HG03432 (cell line): Measurements from ENCODE around the gene MPST.

Experiments used
- ATAC-seq: cut with Tn5 transposase; IDR thresholded peaks from one replicate; pipeline ENCODE4 v1.9.1; 2021; ENCODE audit warnings: mild to moderate bottlenecking, moderate library complexity; ENCODE audit not compliant: unreplicated experiment

Gene MPST

DNA sequence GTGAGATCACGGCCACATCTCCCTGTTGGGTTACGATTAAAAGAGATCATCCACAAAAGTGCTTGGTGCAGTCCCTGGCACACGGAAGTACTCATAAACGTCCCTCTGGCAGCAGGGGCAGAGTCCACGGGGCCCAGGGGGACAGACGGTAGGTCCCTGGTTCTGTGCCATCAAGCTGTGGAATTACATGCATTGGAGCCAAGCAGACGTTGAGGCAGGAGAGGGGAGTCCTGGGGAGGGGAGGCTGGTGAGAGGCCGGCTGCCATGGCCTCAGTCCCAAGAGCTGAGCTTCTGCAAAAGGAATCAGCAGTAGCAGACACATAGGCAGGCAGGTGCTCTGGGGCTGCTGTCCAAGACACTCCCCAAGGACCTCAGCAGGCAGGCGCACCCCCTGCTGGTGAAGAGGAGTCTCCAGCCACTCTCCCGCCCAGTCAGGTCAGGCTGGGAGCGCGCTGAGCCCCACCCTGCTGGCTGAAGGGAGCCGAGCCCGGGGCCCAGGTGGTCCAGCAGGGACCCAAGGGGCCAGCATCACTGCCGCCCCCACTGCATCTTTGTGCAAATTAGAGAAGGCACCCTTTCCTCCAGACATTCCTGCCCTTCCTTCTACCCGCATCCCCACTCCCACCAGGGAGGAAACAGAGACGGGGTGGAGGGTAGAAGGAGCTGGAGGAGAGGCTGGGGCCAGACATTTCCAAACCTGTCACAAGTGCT lies 24.4 kb downstream of the MPST start:
- ATAC-seq: peak; percentile 58

DNA sequence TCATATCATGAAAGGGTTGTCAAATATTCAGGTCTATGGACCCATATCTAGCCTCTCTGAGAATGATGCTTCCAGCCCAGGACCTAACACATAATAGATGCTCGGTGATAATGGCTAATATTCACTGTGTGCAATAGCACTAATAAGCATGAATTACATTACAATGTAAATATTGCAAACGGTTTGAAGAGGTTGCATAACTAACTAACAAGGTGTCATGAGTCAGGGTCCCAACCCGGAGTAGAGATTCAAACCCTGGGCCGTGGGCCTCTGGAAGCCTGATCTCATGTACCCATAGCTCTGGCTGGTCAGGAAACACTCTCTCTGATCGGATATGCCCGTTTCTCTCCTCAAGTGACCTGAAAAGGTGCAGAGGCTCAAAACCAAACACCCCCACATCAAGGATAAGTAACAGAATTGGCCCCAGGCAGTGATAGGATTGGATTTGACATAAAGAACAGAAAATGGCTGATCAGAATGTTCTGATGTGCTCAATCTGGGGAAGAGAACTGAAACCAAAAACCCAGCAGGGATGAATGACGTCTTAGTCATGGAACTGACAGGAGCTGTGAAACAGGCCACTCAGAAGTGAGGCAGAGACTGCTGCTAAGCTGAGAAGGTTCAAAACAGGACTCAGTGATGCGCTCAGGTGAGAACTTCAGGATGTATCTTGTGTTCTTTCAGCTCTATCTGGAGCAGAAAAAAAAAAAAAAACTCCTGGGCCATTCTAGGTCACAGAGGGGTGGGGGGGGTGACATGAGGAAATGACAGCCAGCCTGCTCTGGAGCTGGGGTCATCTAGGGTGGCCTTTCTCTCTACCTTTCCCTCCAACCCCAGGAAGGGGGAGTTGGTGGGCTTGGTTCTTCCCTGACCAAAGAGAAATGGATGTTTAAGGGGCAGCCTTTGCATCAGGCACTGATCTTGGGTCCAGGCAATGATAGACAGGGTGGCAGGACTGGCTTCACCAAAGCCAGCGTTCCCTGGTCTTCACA lies 25.4 kb downstream of the MPST start:
- no peak for ATAC-seq

DNA sequence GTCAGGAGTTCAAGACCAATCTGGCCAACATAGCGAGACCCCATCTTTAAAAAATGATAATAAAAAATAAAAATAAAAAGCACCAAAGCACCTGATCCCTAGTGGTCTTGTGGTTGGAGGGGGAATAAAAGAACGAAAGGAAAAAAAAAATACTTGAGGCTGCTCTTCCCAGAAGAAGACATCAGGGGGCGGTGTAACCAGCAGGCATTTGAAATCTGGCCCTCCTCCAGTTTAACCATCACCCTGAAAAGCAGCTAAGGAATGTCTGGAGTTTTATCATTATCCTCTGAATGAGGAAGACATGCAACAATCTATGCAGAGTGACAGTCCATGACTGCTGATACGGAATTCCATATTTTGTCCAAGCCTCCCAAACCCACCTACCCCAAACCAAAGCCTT lies 26.4 kb downstream of the MPST start:
- no peak for ATAC-seq

DNA sequence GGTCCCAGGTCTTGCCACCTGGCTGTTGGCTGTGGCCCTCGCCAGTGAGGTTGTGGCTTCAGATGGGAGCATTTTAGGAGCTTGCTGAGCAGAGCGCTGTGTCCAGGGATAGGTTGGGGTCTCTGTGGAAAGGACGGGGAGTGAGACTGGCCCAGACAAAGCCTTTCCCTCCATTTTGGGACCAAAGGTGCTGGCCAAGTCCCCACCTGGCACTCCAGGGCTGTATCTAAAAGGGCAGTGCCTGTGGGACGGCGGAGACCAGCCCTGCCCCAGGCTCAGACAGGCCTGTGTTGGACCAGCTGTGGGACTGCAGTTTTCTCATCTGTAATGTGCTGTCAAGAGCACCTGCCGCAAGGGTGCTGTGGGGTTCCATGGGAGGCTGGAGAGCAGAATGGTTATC lies 27.0 kb downstream of the MPST start:
- ATAC-seq: no peak

DNA sequence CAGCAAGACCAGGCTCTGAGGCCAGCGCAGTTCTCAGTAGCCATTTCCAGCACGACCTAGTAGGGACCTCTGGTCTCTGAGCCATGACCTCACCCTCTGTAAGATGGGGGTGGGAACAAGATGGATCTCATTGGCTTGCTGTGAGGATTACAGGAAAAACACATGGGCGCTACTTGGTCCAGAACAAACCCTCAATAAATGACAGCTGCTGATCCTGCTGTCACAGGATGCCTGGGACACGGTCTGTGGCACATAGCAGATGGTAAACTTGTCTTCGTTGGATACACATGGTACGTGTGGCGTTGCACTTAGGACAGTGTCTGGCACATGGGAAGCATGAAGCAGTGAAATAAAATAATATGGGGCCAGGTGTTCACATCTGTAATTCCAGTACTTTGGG lies 27.5 kb downstream of the MPST start:
- no peak for ATAC-seq

DNA sequence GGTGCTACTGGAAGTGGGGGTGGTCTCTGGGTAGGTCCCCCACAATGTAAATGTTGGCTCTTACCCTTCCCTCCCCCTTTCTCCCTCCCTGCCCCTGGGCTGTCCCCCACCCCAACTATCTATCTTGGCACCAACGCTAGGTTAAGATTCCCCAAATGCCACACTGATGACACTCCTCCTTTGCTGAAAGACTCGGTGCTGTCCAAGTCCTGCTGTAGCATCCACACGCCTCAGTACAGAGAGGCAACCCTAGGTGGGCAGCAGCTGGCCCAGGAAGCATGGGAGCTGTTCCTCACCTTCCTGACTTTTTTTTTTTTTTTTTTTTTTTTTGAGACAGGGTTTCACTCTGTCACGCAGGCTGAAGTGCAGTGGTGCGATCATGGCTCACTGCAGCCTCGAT lies 28.6 kb downstream of the MPST start:
- no peak for ATAC-seq

DNA sequence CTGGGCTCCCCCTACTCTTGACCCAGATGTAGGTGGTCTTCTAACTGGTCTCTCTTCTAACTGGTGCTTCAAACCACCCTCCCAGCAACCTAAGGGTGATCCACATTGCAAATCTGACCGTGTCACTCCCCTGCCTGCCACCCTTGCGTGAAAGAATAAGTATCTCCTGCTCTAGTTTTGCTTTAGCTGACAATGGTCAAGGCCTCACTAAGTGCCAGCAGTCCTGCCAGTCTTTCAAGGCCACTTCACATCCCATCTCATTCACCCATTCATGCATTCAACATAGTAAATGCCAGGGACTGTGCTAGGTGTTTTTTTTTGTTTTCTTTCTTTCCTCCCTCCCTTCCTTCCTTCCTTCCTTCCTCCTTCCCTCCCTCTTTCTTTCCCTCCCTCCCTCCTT lies 29.7 kb downstream of the MPST start:
- no peak for ATAC-seq

DNA sequence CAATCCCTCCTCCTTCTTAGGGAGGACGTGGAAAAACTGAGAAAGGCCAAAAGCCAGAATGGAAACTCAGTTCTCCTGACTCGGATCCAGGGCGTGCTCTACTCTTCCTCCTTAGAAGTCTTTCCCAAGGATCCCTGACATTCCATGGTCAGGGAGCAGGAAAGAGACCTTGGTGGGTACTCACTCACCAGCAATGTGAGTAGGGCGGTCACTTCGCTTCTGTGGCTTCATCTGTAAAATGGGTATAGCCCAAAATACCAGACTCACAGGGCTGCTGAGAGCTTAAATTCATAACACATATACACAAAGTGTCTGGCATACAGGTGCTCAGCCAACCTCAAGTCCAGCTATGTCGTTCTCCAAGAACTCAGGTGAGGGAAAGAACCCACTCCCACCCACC lies 31.4 kb downstream of the MPST start:
- ATAC-seq: no peak

DNA sequence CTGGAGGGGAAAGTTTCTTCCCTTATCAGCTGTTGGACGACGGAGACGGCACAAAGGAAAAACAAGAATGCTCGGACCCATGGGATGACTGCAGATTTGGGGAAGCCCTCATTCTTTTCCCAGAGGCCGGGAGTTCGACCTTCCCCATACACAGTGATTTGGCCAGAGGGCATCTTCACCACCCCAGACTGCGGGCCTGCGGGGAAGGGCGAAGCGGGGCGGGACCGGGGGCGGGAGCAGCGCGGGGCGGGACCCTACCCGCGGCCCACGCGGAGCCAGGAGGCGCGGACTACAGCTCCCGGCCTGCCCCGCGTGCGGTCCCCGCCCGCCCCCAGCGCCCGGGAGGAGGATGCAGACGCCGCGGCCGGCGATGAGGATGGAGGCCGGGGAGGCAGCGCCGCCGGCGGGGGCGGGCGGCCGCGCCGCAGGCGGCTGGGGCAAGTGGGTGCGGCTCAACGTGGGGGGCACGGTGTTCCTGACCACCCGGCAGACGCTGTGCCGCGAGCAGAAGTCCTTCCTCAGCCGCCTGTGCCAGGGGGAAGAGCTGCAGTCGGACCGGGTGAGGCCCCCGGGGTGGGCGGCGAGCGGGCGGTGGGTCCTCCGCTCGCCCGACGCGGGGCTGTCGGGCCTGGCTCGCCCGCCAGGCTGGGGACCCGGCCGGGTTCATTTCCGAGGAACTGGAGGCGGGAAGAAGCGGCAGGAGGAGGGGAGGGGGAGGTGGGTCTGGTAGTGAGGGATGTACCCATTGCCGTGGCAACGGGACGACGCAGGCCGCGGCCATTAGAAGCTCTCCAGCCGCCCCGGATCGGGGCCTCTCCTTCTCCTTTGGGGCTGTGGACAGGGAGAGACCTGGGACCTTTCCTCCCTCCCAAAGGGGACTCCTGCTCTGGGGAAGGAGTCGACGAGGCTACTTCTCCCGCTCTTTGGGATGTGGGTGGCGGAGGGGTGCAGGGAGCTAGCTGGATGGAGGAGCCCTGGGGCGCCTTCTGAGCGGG lies 32.1 kb downstream of the MPST start, which contains the start of gene KCTD17:
Gene KCTD17, plus strand, starts transcription at position 352 of the 995 bp plus-strand sequence. Its CDS starts 19 bp downstream, at position 371.
- peak; percentile 72 for ATAC-seq

DNA sequence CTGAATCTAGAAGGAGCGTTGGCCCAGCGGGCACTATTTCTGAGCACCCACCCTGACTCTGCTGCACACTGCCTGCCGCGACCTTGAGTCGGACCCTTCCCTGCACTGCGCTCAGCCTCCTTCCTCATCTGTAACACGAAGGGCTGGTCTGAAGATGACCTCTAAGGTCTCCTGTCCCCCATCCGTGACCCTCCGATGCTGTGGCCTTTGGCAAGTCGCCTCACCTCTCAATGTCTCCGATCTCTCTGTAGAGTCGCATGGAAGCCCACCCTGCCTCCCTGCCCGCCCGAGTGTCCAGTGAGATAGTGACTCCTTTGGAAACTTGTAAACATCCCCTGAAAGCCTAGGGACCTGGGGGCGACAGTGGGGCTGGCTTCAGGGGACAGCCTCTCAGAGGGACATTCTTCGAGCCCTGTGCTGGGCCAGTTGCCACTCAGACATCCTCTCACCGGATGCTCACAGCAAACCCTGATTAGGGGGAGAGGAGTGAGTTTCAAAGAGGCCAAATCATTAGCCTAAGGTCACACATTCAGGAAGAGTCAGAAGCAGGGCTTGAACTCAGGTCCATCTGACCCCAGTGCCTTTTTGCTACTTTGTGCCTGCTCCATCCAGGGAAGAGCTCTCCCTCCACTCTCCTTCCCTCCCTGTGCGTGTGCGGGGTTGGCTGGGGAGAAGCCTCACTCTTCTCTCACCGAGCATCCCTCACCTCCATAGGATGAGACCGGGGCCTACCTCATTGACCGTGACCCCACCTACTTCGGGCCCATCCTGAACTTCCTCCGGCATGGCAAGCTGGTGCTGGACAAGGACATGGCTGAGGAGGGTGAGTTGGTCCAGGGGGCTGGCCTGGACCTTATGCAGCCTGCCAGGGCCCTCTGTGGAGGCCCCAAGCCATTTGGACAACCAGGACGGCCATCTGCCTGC lies 33.1 kb downstream of the MPST start:
- ATAC-seq: no peak

DNA sequence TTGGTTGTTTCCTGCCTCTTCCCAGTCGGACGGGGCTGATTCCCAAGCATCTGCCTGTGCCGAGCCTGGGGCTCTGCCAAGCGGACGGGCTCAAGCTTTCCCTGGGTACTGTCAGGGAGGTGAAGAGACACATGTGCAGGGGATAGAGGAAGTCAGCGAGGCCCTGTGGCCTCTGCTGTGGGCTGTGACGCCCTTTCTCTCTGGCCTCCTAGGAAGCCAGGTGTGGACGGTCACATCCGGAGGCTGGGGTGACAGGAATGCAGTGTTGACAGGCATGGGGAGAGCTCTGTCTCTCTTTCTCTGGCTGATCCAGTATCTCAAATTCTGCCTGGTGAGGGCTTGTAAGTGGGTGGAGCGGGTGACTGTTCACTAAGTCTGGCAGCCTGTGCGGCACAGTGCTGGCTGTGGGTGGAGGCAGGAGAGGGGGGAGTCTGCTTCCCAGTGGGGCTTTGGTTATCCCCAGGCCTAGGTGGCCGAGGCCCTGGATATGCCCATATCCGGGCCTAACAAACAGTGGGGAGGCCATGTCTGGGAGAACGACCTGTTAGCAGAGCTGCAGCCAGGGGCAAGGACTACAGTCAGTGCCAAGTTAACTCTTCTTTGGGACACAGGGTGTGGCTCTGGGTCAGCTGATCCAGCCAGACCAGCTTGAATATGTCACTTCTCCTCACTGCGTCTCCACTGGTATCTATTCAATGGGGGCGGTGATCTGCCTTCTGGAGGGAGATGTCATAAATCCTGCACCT lies 33.9 kb downstream of the MPST start:
- no peak for ATAC-seq

DNA sequence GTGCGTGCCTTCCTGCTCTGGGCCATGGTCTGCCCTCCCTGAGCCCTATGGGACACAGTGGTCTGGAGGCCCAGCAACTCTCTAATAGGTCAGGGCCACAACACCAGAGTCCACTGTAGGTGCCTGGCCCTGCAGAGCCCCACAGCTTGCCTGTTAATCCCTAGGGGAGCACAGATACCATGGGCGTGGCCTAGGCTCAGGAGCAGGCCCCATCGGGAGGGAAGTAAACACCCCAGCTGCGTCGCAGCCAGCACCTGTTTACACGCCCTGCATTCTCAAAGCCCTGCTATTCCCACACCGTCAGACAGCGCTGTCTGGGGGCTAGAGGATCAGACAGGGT lies 34.5 kb downstream of the MPST start:
- no peak for ATAC-seq

DNA sequence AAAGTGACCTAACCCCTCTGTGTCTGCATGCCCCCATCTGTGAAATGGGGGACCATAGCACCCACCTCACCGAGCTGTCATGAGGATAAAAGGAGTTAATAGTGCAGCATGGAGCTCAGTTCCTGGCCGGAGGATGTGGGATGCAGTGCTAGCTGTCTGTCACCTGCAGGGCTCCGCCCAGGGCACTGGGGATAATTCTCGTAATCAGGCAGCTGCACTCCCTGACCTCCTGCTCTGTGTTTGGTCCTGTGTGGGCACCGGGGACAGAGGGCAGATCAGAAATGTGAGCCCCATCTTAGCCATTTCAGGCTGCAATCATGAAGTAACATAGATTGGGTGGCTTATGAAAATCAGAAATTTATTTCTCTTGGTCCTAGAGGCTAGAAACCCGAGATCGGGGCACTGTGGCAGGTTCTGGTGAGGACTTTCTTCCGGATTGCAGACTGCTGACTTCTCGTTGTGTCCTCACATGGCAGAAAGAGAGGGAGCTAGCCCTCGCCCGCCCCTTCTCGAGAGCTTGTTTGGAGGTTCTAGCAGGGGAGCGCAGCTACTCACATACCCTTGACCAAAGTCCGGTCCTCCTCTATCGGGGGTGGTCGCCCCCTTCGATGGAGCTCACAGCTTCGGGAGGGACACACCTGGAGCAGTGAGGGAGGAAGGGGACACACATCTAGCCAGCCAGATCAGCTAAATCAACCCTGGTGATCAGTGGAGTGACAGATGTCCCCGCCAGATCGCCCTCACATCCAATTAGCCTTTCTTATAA lies 35.2 kb downstream of the MPST start:
- ATAC-seq: no peak

DNA sequence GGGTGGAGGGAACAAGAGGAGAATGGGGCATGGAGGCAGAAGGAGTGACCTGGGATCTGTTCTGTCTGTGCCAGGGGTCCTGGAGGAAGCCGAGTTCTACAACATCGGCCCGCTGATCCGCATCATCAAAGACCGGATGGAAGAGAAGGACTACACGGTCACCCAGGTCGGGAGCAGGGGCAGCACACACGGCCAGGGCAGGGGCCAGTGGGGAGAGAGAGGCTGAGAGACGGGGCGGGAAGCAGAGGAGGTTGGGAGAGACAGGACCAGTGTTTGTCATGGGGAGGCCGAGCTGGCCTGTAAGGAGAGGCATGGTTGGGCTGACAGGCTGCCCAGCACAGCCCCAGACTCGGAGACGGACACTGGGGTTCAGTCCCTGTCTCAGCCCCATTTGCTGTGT lies 36.7 kb downstream of the MPST start:
- ATAC-seq: no peak

DNA sequence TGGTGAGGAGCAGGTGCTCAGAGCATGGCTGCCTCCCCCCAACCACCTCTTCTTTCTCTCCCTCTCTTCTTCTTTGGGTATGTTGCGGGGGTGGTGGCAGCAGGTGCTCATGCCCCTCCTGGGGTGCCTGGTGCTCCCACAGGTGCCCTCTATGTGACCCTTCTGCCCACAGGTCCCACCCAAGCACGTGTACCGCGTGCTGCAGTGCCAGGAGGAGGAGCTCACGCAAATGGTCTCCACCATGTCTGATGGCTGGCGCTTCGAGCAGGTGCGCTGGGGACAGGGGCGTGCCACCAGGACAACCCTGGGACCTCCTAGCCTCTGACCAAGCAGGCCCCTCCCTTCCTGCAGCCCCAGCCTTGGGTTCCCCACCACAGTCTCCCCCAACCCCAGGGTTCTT lies 37.7 kb downstream of the MPST start:
- ATAC-seq: no peak

DNA sequence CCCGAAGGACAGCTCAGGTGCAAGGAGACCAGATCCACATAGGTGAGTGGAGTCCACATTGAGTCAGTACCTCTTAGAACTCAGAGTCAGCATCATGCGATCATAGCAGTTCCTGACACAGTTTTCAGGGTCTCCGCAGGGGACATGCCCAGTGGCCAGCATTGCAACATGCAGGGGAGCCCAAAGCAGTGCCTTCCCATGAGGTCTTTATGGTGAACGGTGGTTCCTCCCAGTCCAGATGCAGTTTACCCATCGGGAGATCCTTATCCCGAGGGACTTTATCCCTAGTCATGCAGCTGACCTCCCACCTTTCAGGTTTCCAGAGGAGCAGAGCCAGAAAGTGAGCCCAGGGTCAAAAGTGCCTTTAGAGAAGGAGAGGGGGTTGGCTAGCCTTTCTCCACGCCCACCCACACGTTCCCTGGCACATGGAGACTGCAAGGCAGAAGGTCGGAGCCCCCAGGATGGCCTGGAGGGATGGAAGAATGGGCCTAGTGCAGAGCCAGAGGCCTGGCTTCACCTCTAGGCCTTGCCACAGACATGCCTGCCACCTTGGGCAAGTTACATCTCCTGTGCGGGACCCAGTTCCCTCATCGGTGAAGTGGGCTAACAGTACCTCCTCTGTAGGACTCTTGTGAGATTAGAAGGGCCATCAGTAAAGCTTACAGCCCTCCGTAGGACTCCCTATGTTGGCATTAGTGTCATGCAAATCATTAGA lies 38.4 kb downstream of the MPST start:
- no peak for ATAC-seq

DNA sequence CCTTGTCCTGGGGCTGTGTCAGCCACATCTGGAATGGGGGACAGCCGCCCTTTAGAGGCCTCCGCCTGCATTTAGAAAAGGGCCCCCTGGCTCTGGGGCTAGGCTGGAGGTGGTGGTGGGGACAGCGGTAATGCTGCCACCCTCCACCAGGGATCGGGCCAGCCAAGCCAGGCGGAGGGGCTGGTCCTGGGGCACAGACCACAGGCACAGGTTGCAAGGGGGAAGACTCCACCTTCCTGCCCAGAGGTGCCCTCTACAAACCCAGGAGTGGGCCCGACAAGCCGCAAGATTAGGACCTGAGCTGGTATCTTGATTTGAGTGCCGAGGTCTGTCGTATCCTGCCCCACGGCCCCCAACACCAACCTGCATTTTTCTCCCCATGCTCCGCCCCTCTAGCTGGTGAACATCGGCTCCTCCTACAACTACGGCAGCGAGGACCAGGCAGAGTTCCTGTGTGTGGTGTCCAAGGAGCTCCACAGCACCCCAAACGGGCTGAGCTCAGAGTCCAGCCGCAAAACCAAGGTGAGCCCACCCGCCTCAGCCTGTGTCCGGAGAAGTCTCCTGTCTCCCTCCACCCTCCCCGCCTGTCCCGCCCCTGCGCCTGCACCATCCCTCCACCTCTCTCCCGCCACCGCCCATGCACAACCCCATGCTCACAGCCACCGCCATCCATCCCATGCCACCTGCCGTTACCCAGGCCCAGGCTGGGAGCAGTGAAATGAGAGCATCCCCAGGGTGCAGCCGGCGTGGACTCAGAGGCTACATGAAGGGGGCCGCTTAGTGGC lies 39.6 kb downstream of the MPST start:
- no peak for ATAC-seq
